MCF 10A (cell line): ENCODE results near the gene MUC5AC. TPM values are rescaled to one million over a fixed set of nuclear protein-coding genes. Genes with fewer than 3 reads are reported as not detected.
"Not testable (repeated sequence)": the region's sequence is repeated elsewhere in the genome, so short reads cannot be mapped to it uniquely, and the experiment has no call there.

Experiments
- BruUV-seq: library from RNA; stranded (reverse); fragments of 400-500 nt; replicated peaks from 2 replicates; lab custom pipeline; 2021; lab: Mats Ljungman, UMichigan
- CTCF ChIA-PET: fragments of 300-600 bp; sonication (Branson Sonifier 250); formaldehyde crosslinking; extraction: SDS; loops from one replicate; lab custom pipeline; 2021; ENCODE audit warnings: antibody characterized with exemption, inconsistent platforms; lab: Yijun Ruan, JAX
- POLR2A ChIA-PET: fragments of 300-600, 350-650 bp; sonication (Branson Sonifier 250); formaldehyde crosslinking; extraction: SDS; loops from one replicate; lab custom pipeline; 2020; ENCODE audit warnings: antibody characterized with exemption, inconsistent platforms; lab: Yijun Ruan, JAX
- DNase-seq: peaks from one replicate; pipeline ENCODE4 v3.0.0-alpha.2; 2018; ENCODE audit not compliant: unreplicated experiment
- H3K27ac Mint-ChIP-seq: one replicate; pipeline ENCODE4 v1.8.0; 2022; ENCODE audit warnings: mild to moderate bottlenecking, low read depth, mixed read lengths; ENCODE audit not compliant: unreplicated experiment
- H3K27me3 Mint-ChIP-seq: one replicate; pipeline ENCODE4 v1.8.0; 2022; ENCODE audit warnings: mixed read lengths; ENCODE audit not compliant: insufficient read depth, unreplicated experiment
- H3K36me3 Mint-ChIP-seq: one replicate; pipeline ENCODE4 v1.8.0; 2022; ENCODE audit warnings: mild to moderate bottlenecking, moderate library complexity, mixed read lengths; ENCODE audit not compliant: insufficient read depth, unreplicated experiment
- H3K4me1 Mint-ChIP-seq: one replicate; pipeline ENCODE4 v1.8.0; 2022; ENCODE audit warnings: mixed read lengths; ENCODE audit not compliant: insufficient read depth, unreplicated experiment
- H3K4me3 Mint-ChIP-seq: one replicate; pipeline ENCODE4 v1.8.0; 2022; ENCODE audit warnings: mild to moderate bottlenecking, moderate library complexity, mixed read lengths; ENCODE audit not compliant: unreplicated experiment
- H3K9me3 Mint-ChIP-seq: one replicate; pipeline ENCODE4 v1.8.0; 2022; ENCODE audit warnings: mixed read lengths; ENCODE audit not compliant: unreplicated experiment
- intact Hi-C: fragments of 100-400 bp; cut with micrococcal nuclease; formaldehyde crosslinking; loops from 2 replicates; pipeline ENCODE4 v1.14.1; 2022
- total RNA-seq: library from RNA; stranded (reverse); gene quantifications from 2 replicates; pipeline ENCODE4 v1.2.3, GENCODE V29; 2022
- TF ChIP-seq, protein P1 (sequence below): fragments of 200-600 bp; IDR thresholded peaks from one replicate; pipeline ENCODE4 v1.8.0; 2022; ENCODE audit warnings: antibody characterized with exemption, mild to moderate bottlenecking; ENCODE audit not compliant: unreplicated experiment

Gene MUC5AC
- total RNA-seq, 1 experiment from 2014 or later, result not detected

GRCh38 chr11:1208394-1209261 is 50.9 kb downstream of the MUC5AC start:
- intact Hi-C loops, result loop anchor here (10.0 kb wide), 1 partner anchor 94 kb away; no protein-coding TSS in a partner anchor
- H3K36me3 Mint-ChIP-seq, result no peaks in the 10 kb centered on the region

GRCh38 chr11:1209371-1210057 is 51.8 kb downstream of the MUC5AC start:
- TF ChIP-seq, protein P1, sequence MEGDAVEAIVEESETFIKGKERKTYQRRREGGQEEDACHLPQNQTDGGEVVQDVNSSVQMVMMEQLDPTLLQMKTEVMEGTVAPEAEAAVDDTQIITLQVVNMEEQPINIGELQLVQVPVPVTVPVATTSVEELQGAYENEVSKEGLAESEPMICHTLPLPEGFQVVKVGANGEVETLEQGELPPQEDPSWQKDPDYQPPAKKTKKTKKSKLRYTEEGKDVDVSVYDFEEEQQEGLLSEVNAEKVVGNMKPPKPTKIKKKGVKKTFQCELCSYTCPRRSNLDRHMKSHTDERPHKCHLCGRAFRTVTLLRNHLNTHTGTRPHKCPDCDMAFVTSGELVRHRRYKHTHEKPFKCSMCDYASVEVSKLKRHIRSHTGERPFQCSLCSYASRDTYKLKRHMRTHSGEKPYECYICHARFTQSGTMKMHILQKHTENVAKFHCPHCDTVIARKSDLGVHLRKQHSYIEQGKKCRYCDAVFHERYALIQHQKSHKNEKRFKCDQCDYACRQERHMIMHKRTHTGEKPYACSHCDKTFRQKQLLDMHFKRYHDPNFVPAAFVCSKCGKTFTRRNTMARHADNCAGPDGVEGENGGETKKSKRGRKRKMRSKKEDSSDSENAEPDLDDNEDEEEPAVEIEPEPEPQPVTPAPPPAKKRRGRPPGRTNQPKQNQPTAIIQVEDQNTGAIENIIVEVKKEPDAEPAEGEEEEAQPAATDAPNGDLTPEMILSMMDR, result no peak
- intact Hi-C loops, result loop anchor here (10.0 kb wide), 1 partner anchor 95 kb away; no protein-coding TSS in a partner anchor
- Mint-ChIP-seq H3K9me3 (peaks cover 13% of the 10 kb centered on the region), H3K36me3 (no peaks in the 10 kb centered on the region), H3K27ac (no peak overlapping the region), H3K4me1 (no peaks in the 10 kb centered on the region), H3K4me3 (no peak overlapping the region), H3K27me3 (peaks cover 40% of the 10 kb centered on the region)
- DNase-seq, result no peak
- POLR2A ChIA-PET, result no interaction called here
- CTCF ChIA-PET, result interaction anchor here (1.3 kb wide), 1 partner anchor 305 kb away, joined by 3 read pairs; no protein-coding TSS in a partner anchor
- BruUV-seq, result no TSS peak

More at GRCh38 chr11:1208394-1209261, 50.9 kb downstream of the MUC5AC start:
- BruUV-seq, result no TSS peak
- H3K27ac Mint-ChIP-seq, result no peak overlapping the region
- H3K4me3 Mint-ChIP-seq, result no peak overlapping the region
- no peaks in the 10 kb centered on the region for H3K4me1 Mint-ChIP-seq
- TF ChIP-seq, protein P1, result no peak
- no peak for DNase-seq
- CTCF ChIA-PET, result no interaction called here
- POLR2A ChIA-PET, result no interaction called here
- peaks cover 31% of the 10 kb centered on the region for H3K27me3 Mint-ChIP-seq
- peaks cover 13% of the 10 kb centered on the region for H3K9me3 Mint-ChIP-seq

DNA sequence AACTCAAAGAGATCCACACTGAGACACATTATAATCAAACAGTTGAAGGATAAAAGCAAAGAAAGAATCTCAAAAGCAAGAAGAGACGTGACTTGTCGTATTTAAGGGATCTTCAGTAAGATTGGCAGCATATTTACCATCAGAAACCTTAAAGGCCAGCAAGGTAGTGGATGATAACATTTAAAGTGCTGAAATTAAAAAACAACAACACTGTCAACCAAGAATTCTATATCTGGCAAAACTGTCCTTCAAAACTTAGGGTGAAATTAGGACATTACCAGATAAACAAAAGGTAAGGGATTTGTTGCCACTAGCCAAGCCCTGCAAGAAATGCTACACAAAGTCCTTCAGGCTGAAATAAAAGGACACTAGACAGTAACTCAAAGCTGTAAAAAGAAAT is 54.1 kb downstream of the MUC5AC start:
- Mint-ChIP-seq H3K27ac (no peak overlapping the region), H3K9me3 (peaks cover 13% of the 10 kb centered on the region), H3K27me3 (peaks cover 55% of the 10 kb centered on the region), H3K4me3 (no peak overlapping the region), H3K4me1 (no peaks in the 10 kb centered on the region), H3K36me3 (no peaks in the 10 kb centered on the region)
- intact Hi-C loops, result no loop called here
- ChIA-PET POLR2A (no interaction called here), CTCF (no interaction called here)
- DNase-seq, result no peak
- BruUV-seq, result no TSS peak
- TF ChIP-seq, protein P1, result no peak

- H3K36me3 Mint-ChIP-seq, intact Hi-C loops, POLR2A ChIA-PET, H3K4me3 Mint-ChIP-seq, DNase-seq, CTCF ChIA-PET, BruUV-seq, H3K27ac Mint-ChIP-seq, H3K4me1 Mint-ChIP-seq: not testable (repeated sequence)
- Mint-ChIP-seq H3K27me3 (peaks cover 64% of the 10 kb centered on the region), H3K9me3 (peaks cover 13% of the 10 kb centered on the region)
Measured at GRCh38 chr11:1215826-1216225, 58.1 kb downstream of the MUC5AC start.
